Fibroblast of lung (primary cell): ENCODE data around the gene OGG1. TPM values are rescaled to one million over a fixed set of nuclear protein-coding genes. Genes with fewer than 3 reads are reported as not detected.

Source experiments
- DNase-seq, 2 donors: peaks; one replicate each; pipeline versions ENCODE4 v3.0.0 to v3.0.0-alpha.2; 2010; ENCODE audit warnings: low read depth in 2 of 2
- H2AFZ ChIP-seq: 2 replicates; pipeline ENCODE4 v1.5.1; 2012; ENCODE audit warnings: low read length, control low read depth, inconsistent platforms
- H3K27ac ChIP-seq: 2 replicates; pipeline ENCODE4 v1.5.1; 2011; ENCODE audit warnings: low read length, control low read depth; ENCODE audit not compliant: insufficient read depth
- H3K27me3 ChIP-seq: 2 replicates; pipeline ENCODE4 v1.5.1; 2011; ENCODE audit warnings: mild to moderate bottlenecking, low read length; ENCODE audit not compliant: control insufficient read depth, insufficient read depth
- H3K36me3 ChIP-seq: 2 replicates; pipeline ENCODE4 v1.5.1; 2011; ENCODE audit warnings: low read length; ENCODE audit not compliant: control insufficient read depth, insufficient read depth
- H3K4me1 ChIP-seq: 2 replicates; pipeline ENCODE4 v1.5.1; 2011; ENCODE audit warnings: low read length; ENCODE audit not compliant: control insufficient read depth, insufficient read depth; ENCODE audit errors: extremely low read depth
- H3K4me2 ChIP-seq: 2 replicates; pipeline ENCODE4 v1.5.1; 2011; ENCODE audit warnings: low read length, control low read depth; ENCODE audit not compliant: insufficient read depth; ENCODE audit errors: extremely low read depth
- H3K4me3 ChIP-seq, 4 experiments: fragments of 200-600 bp in 1 of 4; sonication (generic) in 1 of 4; replicated peaks in 1 of 4; 2 replicates each; pipeline ENCODE4 v1.5.1; 2011 to 2016; ENCODE audit warnings: low read length in 4 of 4, low read depth in 3 of 4, mild to moderate bottlenecking in 3 of 4, control low read depth in 2 of 4, inconsistent platforms in 1 of 4, mixed read lengths in 1 of 4; ENCODE audit not compliant: insufficient read depth in 1 of 4; ENCODE audit errors: control extremely low read depth in 1 of 4
- H3K79me2 ChIP-seq: 2 replicates; pipeline ENCODE4 v1.5.1; 2012; ENCODE audit warnings: mild to moderate bottlenecking, low read length, inconsistent platforms; ENCODE audit not compliant: control insufficient read depth, insufficient read depth
- H3K9ac ChIP-seq: 2 replicates; pipeline ENCODE4 v1.5.1; 2011; ENCODE audit warnings: mild to moderate bottlenecking, low read length, control low read depth; ENCODE audit not compliant: insufficient read depth
- H3K9me3 ChIP-seq: 2 replicates; pipeline ENCODE4 v1.5.1; 2012; ENCODE audit warnings: low read depth, low read length; ENCODE audit not compliant: control insufficient read depth, insufficient read depth
- H4K20me1 ChIP-seq: 2 replicates; pipeline ENCODE4 v1.5.1; 2011; ENCODE audit warnings: low read length; ENCODE audit not compliant: control insufficient read depth, insufficient read depth; ENCODE audit errors: extremely low read depth
- CTCF ChIP-seq, 2 donors: IDR thresholded peaks in 1 of 2; conservative IDR thresholded peaks in 1 of 2; 1 replicate in 1 of 2; 2 replicates in 1 of 2; pipeline ENCODE4 v1.5.1; 2011 to 2012; ENCODE audit warnings: low read length in 2 of 2, control low read depth in 1 of 2, inconsistent platforms in 1 of 2, low read depth in 1 of 2, mild to moderate bottlenecking in 1 of 2
- EZH2 ChIP-seq: IDR thresholded peaks from 2 replicates; pipeline ENCODE4 v1.5.1; 2012; ENCODE audit warnings: low read length, control low read depth, mild to moderate bottlenecking; ENCODE audit errors: missing control alignments
- polyA plus RNA-seq, 2 donors: library from polyadenylated mRNA; depleted of rRNA in 1 of 2; stranded (reverse) in 1 of 2; unstranded in 1 of 2; fragments of >200 nt; gene quantifications; 2 replicates each; pipeline ENCODE4 v1.2.1, GENCODE V29; 2011 to 2012; ENCODE audit warnings: missing spikeins in 1 of 2
- total RNA-seq: library from RNA; depleted of rRNA; stranded (reverse); fragments of >200 nt; gene quantifications from 2 replicates; pipeline ENCODE4 v1.2.1, GENCODE V29; 2014

OGG1 gene
- total and polyA plus RNA-seq, 2 donors (not counting 1 experiment from before 2014, with no cell fraction given) = 20.1 to 24.4 TPM

GRCh38 chr3:9704347-9705322, 45.1 kb upstream of the OGG1 start:
- Histone ChIP-seq H3K36me3 (no peaks in the 10 kb centered on the region), H4K20me1 (no peaks in the 10 kb centered on the region), H3K9ac (no peak overlapping the region), H3K4me3 (peak overlapping the region in 2 of 4 experiments; percentile 20 to 34), H3K4me1 (no peaks in the 10 kb centered on the region), H3K27me3 (peaks cover 9% of the 10 kb centered on the region), H2AFZ (no peak overlapping the region), H3K4me2 (peak overlapping the region; percentile 44), H3K9me3 (no peaks in the 10 kb centered on the region), H3K79me2 (no peaks in the 10 kb centered on the region), H3K27ac (no peak overlapping the region)
- TF ChIP-seq CTCF (conservative IDR thresholded peaks at IDR 0.05 in 1 of 2, IDR thresholded peaks at IDR 0.05 in 1 of 2; ENCODE audit: low read depth in 1 of 2, low read length in 2 of 2) (no peak), EZH2 (peak; percentile 46)
- DNase-seq = peak; percentile 23 to 25

DNA sequence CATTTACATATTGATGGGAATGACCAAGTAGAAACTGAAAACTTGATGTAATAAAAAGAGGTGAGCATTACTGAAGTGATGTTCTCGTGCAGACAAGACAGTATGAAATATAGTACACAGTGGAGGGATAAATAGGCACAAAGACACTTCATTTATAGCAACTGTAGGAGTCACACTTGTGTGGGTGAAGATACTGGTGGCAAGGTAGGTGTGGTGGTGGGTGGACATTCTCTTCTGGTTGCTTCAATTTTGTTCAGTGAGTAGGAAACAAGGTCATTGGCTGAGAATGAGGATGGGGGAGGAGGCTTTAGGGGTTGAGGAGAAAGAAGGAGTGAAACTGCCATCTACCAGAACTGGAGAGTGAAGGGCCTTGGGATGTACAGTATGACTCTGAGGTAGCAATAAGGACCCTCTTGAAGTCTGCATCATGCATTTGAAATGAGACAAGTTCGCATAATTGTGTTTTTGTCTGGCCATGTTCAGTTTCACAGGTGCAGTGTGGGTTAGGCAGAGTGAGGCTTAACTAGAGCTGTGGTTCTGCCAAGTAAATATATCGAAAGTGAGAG, 39.5 kb upstream of the OGG1 start:
- H3K79me2 ChIP-seq = no peaks in the 10 kb centered on the region
- no peak overlapping the region for H3K4me3 ChIP-seq
- H3K9me3 ChIP-seq = no peaks in the 10 kb centered on the region
- no peak overlapping the region for H3K27ac ChIP-seq
- H3K9ac ChIP-seq = no peak overlapping the region
- H3K4me1 ChIP-seq = no peaks in the 10 kb centered on the region
- no peak for DNase-seq
- H2AFZ ChIP-seq = no peak overlapping the region
- no peaks in the 10 kb centered on the region for H3K36me3 ChIP-seq
- no peaks in the 10 kb centered on the region for H4K20me1 ChIP-seq
- peaks cover 14% of the 10 kb centered on the region for H3K27me3 ChIP-seq
- no peak overlapping the region for H3K4me2 ChIP-seq
- TF ChIP-seq CTCF (conservative IDR thresholded peaks at IDR 0.05 in 1 of 2, IDR thresholded peaks at IDR 0.05 in 1 of 2; ENCODE audit: low read depth in 1 of 2, low read length in 2 of 2) (no peak), EZH2 (no peak)

DNA sequence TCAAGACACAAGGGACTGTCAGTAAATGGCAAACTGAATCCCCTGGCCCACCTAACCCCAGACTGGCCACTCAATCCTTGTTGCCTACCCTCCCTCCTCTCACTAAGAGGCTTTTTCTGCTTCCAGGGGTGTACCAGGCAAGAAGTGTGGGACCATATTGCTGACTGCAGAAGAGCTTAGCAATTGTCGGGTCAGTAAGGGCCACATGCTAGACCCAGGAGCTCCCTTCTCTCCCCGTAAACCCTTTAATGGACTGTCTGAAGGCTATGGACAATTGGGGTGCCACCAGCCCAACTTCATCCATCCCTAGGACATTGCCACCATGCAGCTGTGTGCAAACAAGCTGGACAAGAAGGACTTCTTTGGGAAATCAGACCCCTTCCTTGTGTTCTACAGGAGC, 37.3 kb upstream of the OGG1 start:
- no peaks in the 10 kb centered on the region for H3K9me3 ChIP-seq
- no peak for TF ChIP-seq CTCF (conservative IDR thresholded peaks at IDR 0.05 in 1 of 2, IDR thresholded peaks at IDR 0.05 in 1 of 2; ENCODE audit: low read depth in 1 of 2, low read length in 2 of 2)
- TF ChIP-seq EZH2 = no peak
- H2AFZ ChIP-seq = no peak overlapping the region
- H3K27ac ChIP-seq = no peak overlapping the region
- H3K4me2 ChIP-seq = no peak overlapping the region
- H3K9ac ChIP-seq = no peak overlapping the region
- no peaks in the 10 kb centered on the region for H4K20me1 ChIP-seq
- peaks cover 2% of the 10 kb centered on the region for H3K4me1 ChIP-seq
- no peak overlapping the region for H3K4me3 ChIP-seq
- no peaks in the 10 kb centered on the region for H3K79me2 ChIP-seq
- H3K36me3 ChIP-seq = no peaks in the 10 kb centered on the region
- no peak for DNase-seq
- H3K27me3 ChIP-seq = peaks cover 5% of the 10 kb centered on the region
